Mesenchymal stem cell (in vitro differentiated cells and primary cell): ENCODE data around the gene LENEP.

Experiments
- DNase-seq: peaks from one replicate; pipeline ENCODE4 v3.0.0-alpha.2; 2013
- H2AFZ ChIP-seq: one replicate; pipeline ENCODE4 v1.6.1; 2013; ENCODE audit warnings: low read depth, mild to moderate bottlenecking, control low read depth, inconsistent platforms, low read length, moderate library complexity
- H2AK5ac ChIP-seq: 2 replicates; pipeline ENCODE4 v1.6.1; 2013; ENCODE audit warnings: low read length, moderate library complexity, mild to moderate bottlenecking, inconsistent platforms; ENCODE audit not compliant: severe bottlenecking
- H2BK120ac ChIP-seq: one replicate; pipeline ENCODE4 v1.6.1; 2013; ENCODE audit warnings: low read depth, mild to moderate bottlenecking, inconsistent platforms, low read length, moderate library complexity
- H2BK12ac ChIP-seq, 2 experiments: one replicate each; pipeline ENCODE4 v1.6.1; 2013; ENCODE audit warnings: inconsistent platforms in 2 of 2, low read length in 2 of 2, mild to moderate bottlenecking in 2 of 2, moderate library complexity in 2 of 2, control low read depth in 1 of 2
- H2BK15ac ChIP-seq: one replicate; pipeline ENCODE4 v1.6.1; 2013; ENCODE audit warnings: mild to moderate bottlenecking, low read depth, inconsistent platforms; ENCODE audit not compliant: poor library complexity, severe bottlenecking
- H2BK5ac ChIP-seq: 2 replicates; pipeline ENCODE4 v1.6.1; 2013; ENCODE audit warnings: low read depth, mild to moderate bottlenecking, low read length, control low read depth, inconsistent platforms; ENCODE audit not compliant: poor library complexity, severe bottlenecking
- H3K14ac ChIP-seq, 2 experiments: one replicate each; pipeline ENCODE4 v1.6.1; 2013; ENCODE audit warnings: inconsistent platforms in 2 of 2, low read length in 2 of 2, control low read depth in 1 of 2, mild to moderate bottlenecking in 1 of 2, moderate library complexity in 1 of 2
- H3K18ac ChIP-seq, 2 experiments: one replicate each; pipeline ENCODE4 v1.6.1; 2013; ENCODE audit warnings: inconsistent platforms in 2 of 2, low read length in 2 of 2, control low read depth in 1 of 2, low read depth in 1 of 2, mild to moderate bottlenecking in 1 of 2
- H3K23ac ChIP-seq, 2 experiments: one replicate each; pipeline ENCODE4 v1.6.1; 2013; ENCODE audit warnings: inconsistent platforms in 2 of 2, low read length in 2 of 2, mild to moderate bottlenecking in 2 of 2, moderate library complexity in 2 of 2, control low read depth in 1 of 2
- H3K27ac ChIP-seq: 2 replicates; pipeline ENCODE4 v1.5.1; 2013; ENCODE audit warnings: mild to moderate bottlenecking, moderate library complexity, low read length, control low read depth, inconsistent platforms; ENCODE audit not compliant: poor library complexity, severe bottlenecking
- H3K27me3 ChIP-seq, 2 experiments: 2 replicates each; pipeline versions ENCODE4 v1.6.1 to v1.7.0; 2013; ENCODE audit warnings: low read length in 2 of 2, mild to moderate bottlenecking in 2 of 2, moderate library complexity in 2 of 2, control low read depth in 1 of 2, inconsistent platforms in 1 of 2; ENCODE audit not compliant: control insufficient read depth in 1 of 2, insufficient read depth in 1 of 2
- H3K36me3 ChIP-seq, 2 experiments: 2 replicates each; pipeline versions ENCODE4 v1.6.1 to v1.7.0; 2013; ENCODE audit warnings: low read length in 2 of 2, control low read depth in 1 of 2, inconsistent platforms in 1 of 2, low read depth in 1 of 2, mild to moderate bottlenecking in 1 of 2; ENCODE audit not compliant: insufficient read depth in 2 of 2, control insufficient read depth in 1 of 2
- H3K4ac ChIP-seq, 2 experiments: one replicate each; pipeline ENCODE4 v1.6.1; 2013; ENCODE audit warnings: inconsistent platforms in 2 of 2, low read length in 2 of 2, mild to moderate bottlenecking in 2 of 2, moderate library complexity in 2 of 2, control low read depth in 1 of 2, low read depth in 1 of 2
- H3K4me1 ChIP-seq: 2 replicates; pipeline ENCODE4 v1.6.1; 2013; ENCODE audit warnings: low read depth, low read length, control low read depth; ENCODE audit not compliant: control insufficient read depth, insufficient read depth
- H3K4me2 ChIP-seq: 2 replicates; pipeline ENCODE4 v1.6.1; 2013; ENCODE audit warnings: low read length, mild to moderate bottlenecking, inconsistent platforms; ENCODE audit not compliant: poor library complexity, severe bottlenecking
- H3K4me3 ChIP-seq, 2 experiments: 2 replicates each; pipeline versions ENCODE4 v1.5.1 to v1.7.0; 2013; ENCODE audit warnings: low read length in 2 of 2, mild to moderate bottlenecking in 2 of 2, control low read depth in 1 of 2, low read depth in 1 of 2; ENCODE audit not compliant: insufficient read depth in 1 of 2
- H3K79me1 ChIP-seq: replicated peaks from 2 replicates; pipeline ENCODE4 v1.6.1; 2013; ENCODE audit warnings: mild to moderate bottlenecking, control low read depth, low read length, inconsistent platforms; ENCODE audit not compliant: poor library complexity, severe bottlenecking
- H3K9ac ChIP-seq: 2 replicates; pipeline ENCODE4 v1.7.0; 2013; ENCODE audit warnings: mild to moderate bottlenecking, low read length, moderate library complexity
- H3K9me3 ChIP-seq: 2 replicates; pipeline ENCODE4 v1.7.0; 2013; ENCODE audit warnings: mild to moderate bottlenecking, low read length; ENCODE audit not compliant: control insufficient read depth
- H4K8ac ChIP-seq: one replicate; pipeline ENCODE4 v1.6.1; 2013; ENCODE audit warnings: inconsistent platforms, mild to moderate bottlenecking, low read length, moderate library complexity
- H4K91ac ChIP-seq: one replicate; pipeline ENCODE4 v1.6.1; 2013; ENCODE audit warnings: mild to moderate bottlenecking, low read length, inconsistent platforms
- WGBS: methylation state at CpG from one replicate; pipeline ENCODE4 v1.1.7; 2013; ENCODE audit warnings: mixed read lengths; 5-methylcytosine and 5-hydroxymethylcytosine counted together

LENEP gene

DNA sequence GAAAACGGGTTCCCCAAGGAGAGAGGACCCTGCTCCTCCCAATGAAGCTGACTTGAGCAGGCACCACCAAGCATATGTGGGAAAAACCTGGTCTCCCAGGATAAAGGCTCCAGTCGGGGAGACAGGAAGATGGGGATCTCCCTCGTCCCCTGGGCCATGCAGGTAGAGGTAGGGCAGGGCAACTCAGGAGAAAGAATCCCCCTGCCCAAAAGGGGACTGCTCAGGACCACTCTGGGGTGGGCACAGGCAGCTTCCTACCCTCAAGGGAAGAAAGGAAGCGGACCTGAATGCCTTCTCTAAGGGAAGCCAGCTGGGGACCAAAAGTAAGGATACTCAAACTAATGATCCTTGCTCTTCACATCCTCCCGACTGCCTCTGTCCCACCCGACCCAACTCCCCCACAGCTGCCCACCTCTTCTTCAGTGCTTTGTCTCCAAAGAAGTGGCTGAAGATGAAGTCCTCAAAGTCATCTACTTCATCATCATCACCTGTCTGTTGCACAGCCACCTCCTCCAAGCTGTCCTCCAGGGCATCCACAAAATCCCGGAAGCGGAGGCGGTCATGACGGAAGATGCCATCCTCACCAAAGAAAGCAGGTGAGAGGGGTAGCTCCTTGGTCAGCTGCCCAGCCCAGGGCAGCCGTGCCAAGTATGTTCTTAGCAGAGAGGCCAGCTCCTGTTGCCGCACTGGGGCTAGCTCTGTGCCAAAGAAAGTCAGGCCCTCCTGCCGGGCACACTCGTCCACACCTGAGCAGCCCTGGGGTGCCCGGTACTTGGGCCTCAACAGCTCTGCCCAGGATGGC is 48.0 kb upstream of the LENEP start:
- Histone ChIP-seq H3K9ac (no peak overlapping the region), H3K27ac (no peak overlapping the region), H3K27me3 (no peaks in the 10 kb centered on the region), H4K8ac (no peak overlapping the region), H3K23ac (no peak overlapping the region), H2BK12ac (no peak overlapping the region), H3K14ac (no peak overlapping the region), H3K36me3 (peaks cover 20 to 56% of the 10 kb centered on the region in 2 experiments), H2AFZ (no peak overlapping the region), H2BK15ac (no peak overlapping the region), H3K4me1 (peaks cover 15% of the 10 kb centered on the region), H3K9me3 (no peaks in the 10 kb centered on the region), H3K4me3 (no peak overlapping the region), H3K4ac (no peak overlapping the region), H3K18ac (no peak overlapping the region), H4K91ac (no peak overlapping the region), H3K79me1 (peaks cover 4% of the 10 kb centered on the region), H3K4me2 (no peak overlapping the region), H2BK5ac (no peak overlapping the region), H2AK5ac (no peak overlapping the region), H2BK120ac (no peak overlapping the region)
- DNase-seq: no peak
- WGBS: 87% methylated on average over 15 of the region's 15 CpGs

DNA sequence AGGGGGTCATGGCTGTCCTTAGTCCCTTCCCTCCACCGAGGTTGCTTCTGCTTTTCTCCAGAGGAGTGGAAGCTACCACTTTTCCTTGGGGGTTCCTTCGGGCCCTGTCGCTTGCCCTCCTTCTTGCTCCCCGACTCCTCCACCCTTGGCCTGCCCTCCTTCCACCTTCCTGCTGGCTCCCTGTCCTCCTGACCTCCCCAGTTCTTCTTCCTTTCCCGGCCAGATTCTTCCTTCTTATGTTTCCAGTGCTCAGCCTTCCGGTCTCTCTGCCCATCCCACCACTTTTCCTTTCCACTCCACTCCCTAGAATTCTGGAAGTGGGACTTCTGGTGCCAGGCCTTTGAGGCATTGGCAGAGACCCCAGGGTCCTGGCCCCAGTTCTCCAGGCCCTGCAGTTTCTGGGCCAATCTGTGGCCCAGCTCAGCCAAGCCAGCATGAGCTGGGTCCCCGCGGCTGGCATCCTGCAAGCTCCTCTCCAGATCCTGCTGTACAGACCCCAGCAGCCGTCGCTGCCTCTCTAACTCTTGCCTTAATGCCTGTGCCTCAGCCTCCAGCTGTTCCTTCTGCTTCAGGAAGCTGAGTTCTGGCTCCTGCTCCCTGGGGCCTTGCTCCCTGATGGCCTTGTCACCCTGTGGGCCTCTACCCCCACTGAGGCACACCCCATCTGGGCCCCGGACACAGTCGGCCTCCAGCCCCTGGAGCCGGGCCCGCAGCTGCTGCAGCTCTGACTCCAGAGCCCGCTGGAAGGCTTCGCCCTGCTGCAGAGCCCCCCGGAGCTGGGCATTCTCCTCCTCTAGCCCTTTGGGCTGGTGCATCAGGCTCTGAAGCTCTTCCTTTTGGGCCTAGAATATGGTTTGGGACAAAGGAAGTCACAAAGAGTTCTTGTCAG is 47.2 kb upstream of the LENEP start:
- no peak overlapping the region for H2BK5ac ChIP-seq
- H3K4ac ChIP-seq: no peak overlapping the region
- no peak overlapping the region for H2BK12ac ChIP-seq
- H3K9ac ChIP-seq: no peak overlapping the region
- no peak for DNase-seq
- H3K14ac ChIP-seq: no peak overlapping the region
- peaks cover 29 to 64% of the 10 kb centered on the region in 2 experiments for H3K36me3 ChIP-seq
- no peak overlapping the region for H4K8ac ChIP-seq
- H3K4me1 ChIP-seq: peaks cover 13% of the 10 kb centered on the region
- no peaks in the 10 kb centered on the region for H3K9me3 ChIP-seq
- H2BK120ac ChIP-seq: no peak overlapping the region
- no peak overlapping the region for H2AK5ac ChIP-seq
- no peak overlapping the region for H3K4me2 ChIP-seq
- no peak overlapping the region for H3K18ac ChIP-seq
- no peaks in the 10 kb centered on the region for H3K27me3 ChIP-seq
- no peak overlapping the region for H2BK15ac ChIP-seq
- WGBS: 94% methylated on average over 17 of the region's 17 CpGs
- H3K79me1 ChIP-seq: peaks cover 12% of the 10 kb centered on the region
- H3K23ac ChIP-seq: no peak overlapping the region
- no peak overlapping the region for H4K91ac ChIP-seq
- H3K27ac ChIP-seq: no peak overlapping the region
- no peak overlapping the region for H3K4me3 ChIP-seq
- no peak overlapping the region for H2AFZ ChIP-seq

DNA sequence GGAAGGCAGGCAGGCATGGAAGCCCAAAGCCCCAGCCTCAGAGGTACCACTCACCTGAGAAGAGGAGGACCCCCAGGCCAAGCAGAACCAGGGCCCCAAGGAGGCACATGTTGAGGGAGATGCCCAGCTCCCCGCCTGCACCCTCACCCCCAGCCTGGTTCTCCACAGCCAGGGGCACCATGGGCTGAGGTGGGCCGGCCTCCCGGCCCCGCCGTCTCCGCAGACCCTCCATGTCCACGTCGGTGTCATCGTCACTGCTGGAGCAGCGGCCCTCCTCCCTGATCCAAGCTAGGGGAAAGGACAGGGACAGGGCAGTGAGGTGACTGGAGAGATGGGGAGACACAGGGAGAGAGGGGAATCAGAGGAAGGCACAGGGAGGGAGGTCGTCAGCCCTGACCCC is 45.3 kb upstream of the LENEP start:
- Histone ChIP-seq H2BK5ac (no peak overlapping the region), H2BK15ac (no peak overlapping the region), H3K4me3 (no peak overlapping the region), H2AFZ (no peak overlapping the region), H4K91ac (no peak overlapping the region), H3K4me1 (peaks cover 9% of the 10 kb centered on the region), H2BK120ac (no peak overlapping the region), H3K4ac (no peak overlapping the region), H3K23ac (no peak overlapping the region), H3K79me1 (peaks cover 29% of the 10 kb centered on the region), H3K27me3 (no peaks in the 10 kb centered on the region), H3K9ac (no peak overlapping the region), H4K8ac (no peak overlapping the region), H3K9me3 (no peaks in the 10 kb centered on the region), H3K14ac (no peak overlapping the region), H2BK12ac (no peak overlapping the region), H3K36me3 (peaks cover 30 to 61% of the 10 kb centered on the region in 2 experiments), H2AK5ac (no peak overlapping the region), H3K4me2 (no peak overlapping the region), H3K18ac (no peak overlapping the region), H3K27ac (no peak overlapping the region)
- whole genome bisulfite sequencing: 92% methylated on average over 11 of the region's 11 CpGs
- no peak for DNase-seq
